Endothelial cell of umbilical vein (primary cell): Measurements from ENCODE around the gene DCHS2. TPM values are rescaled to one million over a fixed set of nuclear protein-coding genes. Genes with fewer than 3 reads are reported as not detected.

ENCODE experiments used
- BruUV-seq: library from RNA; stranded (reverse); fragments of 400-500 nt; replicated peaks from 2 replicates; lab custom pipeline; 2021; lab: Mats Ljungman, UMichigan
- CTCF ChIA-PET: fragments of 300-600, 350-600 bp; sonication (Branson Sonifier 250); formaldehyde crosslinking; loops from one replicate; lab custom pipeline; 2021; ENCODE audit warnings: antibody characterized with exemption, inconsistent platforms; lab: Charles Lee
- POLR2A ChIA-PET: fragments of 300-600, 350-600 bp; sonication (Branson Sonifier 250); formaldehyde crosslinking; loops from one replicate; lab custom pipeline; 2021; ENCODE audit warnings: antibody characterized with exemption, inconsistent platforms; lab: Charles Lee
- DNase-seq: peaks from one replicate; pipeline ENCODE4 v3.0.0-alpha.2; 2011; ENCODE audit warnings: low read depth, low spot score
- FAIRE-seq: peaks from 2 replicates; lab custom pipeline; 2011; peaks lifted over from hg19 to GRCh38; lab: Jason Lieb, UNC
- H2AFZ ChIP-seq: 2 replicates; pipeline ENCODE4 v1.6.0; 2012; ENCODE audit warnings: low read depth, low read length, control low read depth, inconsistent platforms
- H3K27ac ChIP-seq: 2 replicates; pipeline ENCODE4 v1.5.1; 2011; ENCODE audit warnings: low read depth, mild to moderate bottlenecking, control low read depth, low read length, moderate library complexity; ENCODE audit not compliant: insufficient read depth
- H3K27me3 ChIP-seq, 2 experiments: 2 replicates each; pipeline versions ENCODE4 v1.6.0 to v1.6.1; 2011; ENCODE audit warnings: low read length in 2 of 2, mixed read lengths in 1 of 2; ENCODE audit not compliant: control insufficient read depth in 2 of 2, insufficient read depth in 2 of 2
- H3K36me3 ChIP-seq, 2 experiments: 2 replicates in 1 of 2; 3 replicates in 1 of 2; pipeline ENCODE4 v1.5.1; 2011; ENCODE audit warnings: low read length in 2 of 2, mild to moderate bottlenecking in 1 of 2, moderate library complexity in 1 of 2; ENCODE audit not compliant: control insufficient read depth in 2 of 2, insufficient read depth in 2 of 2; ENCODE audit errors: extremely low read depth in 1 of 2
- H3K4me1 ChIP-seq: 3 replicates; pipeline ENCODE4 v1.5.1; 2011; ENCODE audit warnings: mild to moderate bottlenecking, low read length; ENCODE audit not compliant: control insufficient read depth, insufficient read depth; ENCODE audit errors: extremely low read depth
- H3K4me2 ChIP-seq: 2 replicates; pipeline ENCODE4 v1.6.1; 2011; ENCODE audit warnings: low read length, control low read depth, mixed read lengths; ENCODE audit not compliant: insufficient read depth
- H3K4me3 ChIP-seq, 3 experiments: fragments of 200-600 bp in 1 of 3; sonication (generic), shearing (Covaris generic) in 1 of 3; replicated peaks in 1 of 3; 2 replicates each; pipeline ENCODE4 v1.5.1; 2011 to 2016; ENCODE audit warnings: control low read depth in 3 of 3, low read length in 3 of 3, mild to moderate bottlenecking in 2 of 3, inconsistent platforms in 1 of 3, low read depth in 1 of 3, moderate library complexity in 1 of 3; ENCODE audit not compliant: insufficient read depth in 1 of 3
- H3K79me2 ChIP-seq: 2 replicates; pipeline ENCODE4 v1.6.0; 2012; ENCODE audit warnings: low read length, inconsistent platforms; ENCODE audit not compliant: control insufficient read depth, insufficient read depth
- H3K9ac ChIP-seq: replicated peaks from 2 replicates; pipeline ENCODE3; 2011; ENCODE audit warnings: low read length, control low read depth; ENCODE audit not compliant: insufficient read depth; ENCODE audit errors: extremely low read depth
- H3K9me1 ChIP-seq: replicated peaks from 3 replicates; pipeline ENCODE4 v1.6.0; 2011; ENCODE audit warnings: mild to moderate bottlenecking, low read length; ENCODE audit not compliant: control insufficient read depth, insufficient read depth; ENCODE audit errors: extremely low read depth
- H3K9me3 ChIP-seq: replicated peaks from 2 replicates; pipeline ENCODE4 v1.5.1; 2012; ENCODE audit warnings: low read length, inconsistent platforms; ENCODE audit not compliant: control insufficient read depth, insufficient read depth
- H4K20me1 ChIP-seq: replicated peaks from 2 replicates; pipeline ENCODE3; 2011; ENCODE audit warnings: mild to moderate bottlenecking, low read length; ENCODE audit not compliant: control insufficient read depth, insufficient read depth; ENCODE audit errors: extremely low read depth
- EZH2 ChIP-seq: IDR thresholded peaks from 2 replicates; pipeline ENCODE4 v1.6.1; 2012; ENCODE audit warnings: borderline replicate concordance, low read depth, mild to moderate bottlenecking, moderate library complexity, low read length, inconsistent platforms; ENCODE audit not compliant: severe bottlenecking
- GATA2 ChIP-seq: IDR thresholded peaks from 2 replicates; pipeline ENCODE4 v1.7.0; 2011; ENCODE audit warnings: low read depth, mild to moderate bottlenecking, moderate library complexity, mixed read lengths, low read length; ENCODE audit not compliant: insufficient read length, insufficient read depth
- JUN ChIP-seq: IDR thresholded peaks from 2 replicates; pipeline ENCODE4 v1.6.1; 2011; ENCODE audit warnings: borderline replicate concordance, low read depth; ENCODE audit not compliant: insufficient read length, insufficient read depth
- POLR2AphosphoS5 ChIP-seq: IDR thresholded peaks from 2 replicates; pipeline ENCODE4 v1.6.1; 2012; ENCODE audit warnings: low read depth, mild to moderate bottlenecking, control low read depth, low read length, moderate library complexity; ENCODE audit not compliant: insufficient read depth
- dilution Hi-C: fragments of 300-500 bp; cut with MboI; formaldehyde crosslinking; loops from one replicate; pipeline ENCODE4 v1.15.0; 2019; ENCODE audit warnings: low sequenced_read_pairs; ENCODE audit not compliant: extremely low pct_ligation_motif_present
- intact Hi-C: fragments of 100-400 bp; cut with micrococcal nuclease; formaldehyde crosslinking; loops from one replicate; pipeline ENCODE4 v1.10.0; 2022
- polyA plus RNA-seq, 4 experiments: library from polyadenylated mRNA; depleted of rRNA in 3 of 4; stranded (reverse) in 3 of 4; unstranded in 1 of 4; fragments of >200 nt; gene quantifications; 2 replicates each; pipeline versions ENCODE4 v1.2.1 to v1.2.3, GENCODE V29; 2011 to 2012; ENCODE audit warnings: missing spikeins in 1 of 4
- total RNA-seq: library from RNA; stranded (reverse); gene quantifications from 2 replicates; pipeline ENCODE4 v1.2.3, GENCODE V29; 2021
- TF ChIP-seq, protein P1 (sequence below), 2 donors: IDR thresholded peaks; 1 replicate in 1 of 2; 2 replicates in 1 of 2; pipeline ENCODE4 v1.5.1; 2011; ENCODE audit warnings: low read length in 2 of 2, mild to moderate bottlenecking in 2 of 2, moderate library complexity in 2 of 2, control low read depth in 1 of 2, inconsistent platforms in 1 of 2, low read depth in 1 of 2; ENCODE audit not compliant: insufficient read depth in 1 of 2; ENCODE audit errors: extremely low read depth in 1 of 2
- TF ChIP-seq, protein P2 (sequence below): IDR thresholded peaks from 2 replicates; pipeline ENCODE4 v1.6.1; 2011; ENCODE audit not compliant: insufficient read depth, insufficient read length

DCHS2 gene
- total and polyA plus RNA-seq, 2 donors (not counting 3 experiments of a cell fraction or from before 2014, with no cell fraction given), result not detected

- BruUV-seq, result no TSS peak
- Histone ChIP-seq H3K9me1 (no peaks in the 10 kb centered on the region), H3K36me3 (no peaks in the 10 kb centered on the region), H3K27me3 (peaks cover 35 to 38% of the 10 kb centered on the region in 2 experiments), H3K9ac (no peak overlapping the region), H3K27ac (no peak overlapping the region), H3K4me2 (peak overlapping the region; percentile 17), H3K4me1 (no peaks in the 10 kb centered on the region), H3K79me2 (no peaks in the 10 kb centered on the region), H4K20me1 (no peaks in the 10 kb centered on the region), H3K9me3 (no peaks in the 10 kb centered on the region), H2AFZ (peak overlapping the region; percentile 18), H3K4me3 (no peak overlapping the region)
- CTCF ChIA-PET, result interaction anchor here (1.7 kb wide), 1 partner anchor 13 kb away, joined by 4 read pairs; no protein-coding TSS in a partner anchor
- POLR2A ChIA-PET, result no interaction called here
- intact Hi-C loops (no loop called here), dilution Hi-C loops (no loop called here)
- FAIRE-seq (no peak), DNase-seq (no peak)
- TF ChIP-seq, protein P1, sequence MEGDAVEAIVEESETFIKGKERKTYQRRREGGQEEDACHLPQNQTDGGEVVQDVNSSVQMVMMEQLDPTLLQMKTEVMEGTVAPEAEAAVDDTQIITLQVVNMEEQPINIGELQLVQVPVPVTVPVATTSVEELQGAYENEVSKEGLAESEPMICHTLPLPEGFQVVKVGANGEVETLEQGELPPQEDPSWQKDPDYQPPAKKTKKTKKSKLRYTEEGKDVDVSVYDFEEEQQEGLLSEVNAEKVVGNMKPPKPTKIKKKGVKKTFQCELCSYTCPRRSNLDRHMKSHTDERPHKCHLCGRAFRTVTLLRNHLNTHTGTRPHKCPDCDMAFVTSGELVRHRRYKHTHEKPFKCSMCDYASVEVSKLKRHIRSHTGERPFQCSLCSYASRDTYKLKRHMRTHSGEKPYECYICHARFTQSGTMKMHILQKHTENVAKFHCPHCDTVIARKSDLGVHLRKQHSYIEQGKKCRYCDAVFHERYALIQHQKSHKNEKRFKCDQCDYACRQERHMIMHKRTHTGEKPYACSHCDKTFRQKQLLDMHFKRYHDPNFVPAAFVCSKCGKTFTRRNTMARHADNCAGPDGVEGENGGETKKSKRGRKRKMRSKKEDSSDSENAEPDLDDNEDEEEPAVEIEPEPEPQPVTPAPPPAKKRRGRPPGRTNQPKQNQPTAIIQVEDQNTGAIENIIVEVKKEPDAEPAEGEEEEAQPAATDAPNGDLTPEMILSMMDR (IDR thresholded peaks at IDR 0.05; ENCODE audit: extremely low read depth in 1 of 2, insufficient read depth in 1 of 2, low read depth in 1 of 2, low read length in 2 of 2), result no peak
- no peak for TF ChIP-seq GATA2
- TF ChIP-seq EZH2, result peak; percentile 67
- no peak for TF ChIP-seq POLR2AphosphoS5
Measured at GRCh38 chr4:154490583-154491340, 837 bp downstream of the DCHS2 start.

GRCh38 chr4:154490234-154490582, 1.4 kb downstream of the DCHS2 start:
- Histone ChIP-seq H3K36me3 (no peaks in the 10 kb centered on the region), H3K9me1 (no peaks in the 10 kb centered on the region), H2AFZ (no peak overlapping the region), H3K4me3 (no peak overlapping the region), H3K79me2 (no peaks in the 10 kb centered on the region), H4K20me1 (no peaks in the 10 kb centered on the region), H3K4me1 (no peaks in the 10 kb centered on the region), H3K9me3 (no peaks in the 10 kb centered on the region), H3K27me3 (peaks cover 35 to 38% of the 10 kb centered on the region in 2 experiments), H3K9ac (no peak overlapping the region), H3K27ac (no peak overlapping the region), H3K4me2 (no peak overlapping the region)
- no TSS peak for BruUV-seq
- CTCF ChIA-PET, result no interaction called here
- no peak for DNase-seq
- FAIRE-seq, result no peak
- TF ChIP-seq, protein P2, sequence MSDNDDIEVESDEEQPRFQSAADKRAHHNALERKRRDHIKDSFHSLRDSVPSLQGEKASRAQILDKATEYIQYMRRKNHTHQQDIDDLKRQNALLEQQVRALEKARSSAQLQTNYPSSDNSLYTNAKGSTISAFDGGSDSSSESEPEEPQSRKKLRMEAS, result no peak
- no peak for TF ChIP-seq JUN
- dilution Hi-C loops, result no loop called here
- POLR2A ChIA-PET, result no interaction called here
- intact Hi-C loops, result no loop called here
